ENCODE data around the gene ERLIN1.
"Not testable (repeated sequence)": the region's sequence is repeated elsewhere in the genome, so short reads cannot be mapped to it uniquely, and the experiment has no call there.

ERLIN1 gene

GRCh38 chr10:100135486-100135885 lies 50.3 kb downstream of the ERLIN1 start:
- Histone ChIP-seq H3K36me3 (ENCODE audit: control insufficient read depth, insufficient read depth, low read length) (no peaks in the 10 kb centered on the region), H3K9me3 (ENCODE audit: control insufficient read depth, insufficient read depth, low read length) (no peaks in the 10 kb centered on the region), H3K4me3 (ENCODE audit: low read length) (no peak overlapping the region), H3K27me3 (ENCODE audit: control insufficient read depth, insufficient read depth, low read length) (no peaks in the 10 kb centered on the region), H3K27ac (ENCODE audit: low read length) (no peak overlapping the region), H3K4me1 (ENCODE audit: control insufficient read depth, insufficient read depth, low read length) (no peaks in the 10 kb centered on the region)
- no peak for DNase-seq (ENCODE audit: low read depth, low spot score)

- H3K4me3 ChIP-seq (ENCODE audit: low read length): no peak overlapping the region
- H3K27me3 ChIP-seq (ENCODE audit: control insufficient read depth, insufficient read depth, low read length): no peaks in the 10 kb centered on the region
- no CpG with 5 or more reads among the region's 1 CpG for WGBS (ENCODE audit: insufficient coverage, insufficient read length)
- no peak for DNase-seq (ENCODE audit: low read depth, low spot score)
- H3K9me3 ChIP-seq (ENCODE audit: control insufficient read depth, insufficient read depth, low read length): no peaks in the 10 kb centered on the region
- H3K27ac ChIP-seq (ENCODE audit: low read length): no peak overlapping the region
- no peaks in the 10 kb centered on the region for H3K36me3 ChIP-seq (ENCODE audit: control insufficient read depth, insufficient read depth, low read length)
- no peaks in the 10 kb centered on the region for H3K4me1 ChIP-seq (ENCODE audit: control insufficient read depth, insufficient read depth, low read length)
Observed at GRCh38 chr10:100133801-100134200, 52.0 kb downstream of the ERLIN1 start.

- H3K9me3 ChIP-seq (ENCODE audit: control insufficient read depth, insufficient read depth, low read length): no peaks in the 10 kb centered on the region
- DNase-seq (ENCODE audit: low read depth, low spot score): no peak
- H3K4me3 ChIP-seq (ENCODE audit: low read length): no peak overlapping the region
- H3K4me1 ChIP-seq (ENCODE audit: control insufficient read depth, insufficient read depth, low read length): no peaks in the 10 kb centered on the region
- no peaks in the 10 kb centered on the region for H3K27me3 ChIP-seq (ENCODE audit: control insufficient read depth, insufficient read depth, low read length)
- no peak overlapping the region for H3K27ac ChIP-seq (ENCODE audit: low read length)
- no peaks in the 10 kb centered on the region for H3K36me3 ChIP-seq (ENCODE audit: control insufficient read depth, insufficient read depth, low read length)
- no CpG with 5 or more reads among the region's 2 CpGs for WGBS (ENCODE audit: insufficient coverage, insufficient read length)
Observed at GRCh38 chr10:100132427-100132826, 53.4 kb downstream of the ERLIN1 start.

GRCh38 chr10:100131571-100131970 lies 54.3 kb downstream of the ERLIN1 start:
- WGBS (ENCODE audit: insufficient coverage, insufficient read length): no CpG with 5 or more reads among the region's 3 CpGs
- no peak overlapping the region for H3K27ac ChIP-seq (ENCODE audit: low read length)
- no peaks in the 10 kb centered on the region for H3K36me3 ChIP-seq (ENCODE audit: control insufficient read depth, insufficient read depth, low read length)
- no peaks in the 10 kb centered on the region for H3K27me3 ChIP-seq (ENCODE audit: control insufficient read depth, insufficient read depth, low read length)
- H3K4me3 ChIP-seq (ENCODE audit: low read length): no peak overlapping the region
- no peaks in the 10 kb centered on the region for H3K9me3 ChIP-seq (ENCODE audit: control insufficient read depth, insufficient read depth, low read length)
- no peaks in the 10 kb centered on the region for H3K4me1 ChIP-seq (ENCODE audit: control insufficient read depth, insufficient read depth, low read length)
- DNase-seq (ENCODE audit: low read depth, low spot score): no peak

- no peak for DNase-seq (ENCODE audit: low read depth, low spot score)
- Histone ChIP-seq H3K9me3 (ENCODE audit: control insufficient read depth, insufficient read depth, low read length) (no peaks in the 10 kb centered on the region), H3K4me3 (ENCODE audit: low read length) (no peak overlapping the region), H3K27ac (ENCODE audit: low read length) (no peak overlapping the region), H3K36me3 (ENCODE audit: control insufficient read depth, insufficient read depth, low read length) (no peaks in the 10 kb centered on the region), H3K4me1 (ENCODE audit: control insufficient read depth, insufficient read depth, low read length) (no peaks in the 10 kb centered on the region), H3K27me3 (ENCODE audit: control insufficient read depth, insufficient read depth, low read length) (no peaks in the 10 kb centered on the region)
- no CpG with 5 or more reads among the region's 7 CpGs for WGBS (ENCODE audit: insufficient coverage, insufficient read length)
Observed at GRCh38 chr10:100130831-100131230, 55.0 kb downstream of the ERLIN1 start.

GRCh38 chr10:100129424-100129823 lies 56.4 kb downstream of the ERLIN1 start:
- Histone ChIP-seq H3K27ac (ENCODE audit: low read length) (no peak overlapping the region), H3K9me3 (ENCODE audit: control insufficient read depth, insufficient read depth, low read length) (no peaks in the 10 kb centered on the region), H3K27me3 (ENCODE audit: control insufficient read depth, insufficient read depth, low read length) (no peaks in the 10 kb centered on the region), H3K4me1 (ENCODE audit: control insufficient read depth, insufficient read depth, low read length) (no peaks in the 10 kb centered on the region), H3K36me3 (ENCODE audit: control insufficient read depth, insufficient read depth, low read length) (no peaks in the 10 kb centered on the region), H3K4me3 (ENCODE audit: low read length) (no peak overlapping the region)
- no peak for DNase-seq (ENCODE audit: low read depth, low spot score)
- WGBS (ENCODE audit: insufficient coverage, insufficient read length): no CpG with 5 or more reads among the region's 9 CpGs

- H3K27ac ChIP-seq (ENCODE audit: low read length): no peak overlapping the region
- no peaks in the 10 kb centered on the region for H3K4me1 ChIP-seq (ENCODE audit: control insufficient read depth, insufficient read depth, low read length)
- no peak for DNase-seq (ENCODE audit: low read depth, low spot score)
- no peaks in the 10 kb centered on the region for H3K36me3 ChIP-seq (ENCODE audit: control insufficient read depth, insufficient read depth, low read length)
- H3K27me3 ChIP-seq (ENCODE audit: control insufficient read depth, insufficient read depth, low read length): no peaks in the 10 kb centered on the region
- no CpG with 5 or more reads among the region's 8 CpGs for WGBS (ENCODE audit: insufficient coverage, insufficient read length)
- no peak overlapping the region for H3K4me3 ChIP-seq (ENCODE audit: low read length)
- H3K9me3 ChIP-seq (ENCODE audit: control insufficient read depth, insufficient read depth, low read length): no peaks in the 10 kb centered on the region
Observed at GRCh38 chr10:100128951-100129350, 56.9 kb downstream of the ERLIN1 start.

GRCh38 chr10:100125335-100125734 lies 60.5 kb downstream of the ERLIN1 start:
- WGBS (ENCODE audit: insufficient coverage, insufficient read length): no CpG with 5 or more reads among the region's 2 CpGs
- not testable (repeated sequence) for DNase-seq (ENCODE audit: low read depth, low spot score)

GRCh38 chr10:100124097-100124496 lies 61.7 kb downstream of the ERLIN1 start:
- H3K4me3 ChIP-seq (ENCODE audit: low read length): no peak overlapping the region
- no peaks in the 10 kb centered on the region for H3K4me1 ChIP-seq (ENCODE audit: control insufficient read depth, insufficient read depth, low read length)
- no peak overlapping the region for H3K27ac ChIP-seq (ENCODE audit: low read length)
- no peaks in the 10 kb centered on the region for H3K36me3 ChIP-seq (ENCODE audit: control insufficient read depth, insufficient read depth, low read length)
- no peaks in the 10 kb centered on the region for H3K27me3 ChIP-seq (ENCODE audit: control insufficient read depth, insufficient read depth, low read length)
- no CpG with 5 or more reads among the region's 4 CpGs for WGBS (ENCODE audit: insufficient coverage, insufficient read length)
- DNase-seq (ENCODE audit: low read depth, low spot score): no peak
- no peaks in the 10 kb centered on the region for H3K9me3 ChIP-seq (ENCODE audit: control insufficient read depth, insufficient read depth, low read length)

More at GRCh38 chr10:100125335-100125734, 60.5 kb downstream of the ERLIN1 start:
- H3K27ac ChIP-seq (ENCODE audit: low read length); H3K9me3 ChIP-seq (ENCODE audit: control insufficient read depth, insufficient read depth, low read length); H3K36me3 ChIP-seq (ENCODE audit: control insufficient read depth, insufficient read depth, low read length); H3K4me1 ChIP-seq (ENCODE audit: control insufficient read depth, insufficient read depth, low read length); H3K27me3 ChIP-seq (ENCODE audit: control insufficient read depth, insufficient read depth, low read length); H3K4me3 ChIP-seq (ENCODE audit: low read length): not testable (repeated sequence)

GRCh38 chr10:100122780-100123179 lies 63.0 kb downstream of the ERLIN1 start:
- no peak for DNase-seq (ENCODE audit: low read depth, low spot score)
- H3K4me3 ChIP-seq (ENCODE audit: low read length): no peak overlapping the region
- no peaks in the 10 kb centered on the region for H3K36me3 ChIP-seq (ENCODE audit: control insufficient read depth, insufficient read depth, low read length)
- no peaks in the 10 kb centered on the region for H3K4me1 ChIP-seq (ENCODE audit: control insufficient read depth, insufficient read depth, low read length)
- H3K9me3 ChIP-seq (ENCODE audit: control insufficient read depth, insufficient read depth, low read length): no peaks in the 10 kb centered on the region
- H3K27ac ChIP-seq (ENCODE audit: low read length): no peak overlapping the region
- H3K27me3 ChIP-seq (ENCODE audit: control insufficient read depth, insufficient read depth, low read length): no peaks in the 10 kb centered on the region

GRCh38 chr10:100120550-100120949 lies 65.3 kb downstream of the ERLIN1 start:
- DNase-seq (ENCODE audit: low read depth, low spot score): no peak
- Histone ChIP-seq H3K27me3 (ENCODE audit: control insufficient read depth, insufficient read depth, low read length) (no peaks in the 10 kb centered on the region), H3K4me1 (ENCODE audit: control insufficient read depth, insufficient read depth, low read length) (no peaks in the 10 kb centered on the region), H3K36me3 (ENCODE audit: control insufficient read depth, insufficient read depth, low read length) (no peaks in the 10 kb centered on the region), H3K9me3 (ENCODE audit: control insufficient read depth, insufficient read depth, low read length) (no peaks in the 10 kb centered on the region), H3K27ac (ENCODE audit: low read length) (no peak overlapping the region), H3K4me3 (ENCODE audit: low read length) (no peak overlapping the region)
- WGBS (ENCODE audit: insufficient coverage, insufficient read length): no CpG with 5 or more reads among the region's 2 CpGs

Data from iPS DF 6.9 (cell line).